Common myeloid progenitor, CD34-positive (primary cell): ENCODE results near the gene KYAT1. TPM values are rescaled to one million over a fixed set of nuclear protein-coding genes. Genes with fewer than 3 reads are reported as not detected.

Source experiments
- CTCF ChIA-PET: fragments of 350-600 bp; sonication (Branson Sonifier 250); formaldehyde crosslinking; loops from one replicate; lab custom pipeline; 2021; ENCODE audit warnings: antibody characterized with exemption; lab: Charles Lee
- POLR2A ChIA-PET: fragments of 350-600 bp; sonication (Branson Sonifier 250); formaldehyde crosslinking; loops from one replicate; lab custom pipeline; 2021; ENCODE audit warnings: antibody characterized with exemption; lab: Charles Lee
- DNase-seq, 3 donors: peaks; one replicate each; pipeline versions ENCODE4 v3.0.0 to v3.0.0-alpha.2; 2013
- H3K27ac ChIP-seq, 2 experiments: 1 replicate in 1 of 2; 2 replicates in 1 of 2; pipeline ENCODE4 v1.7.0; 2013; ENCODE audit warnings: inconsistent platforms in 2 of 2, low read length in 2 of 2, mild to moderate bottlenecking in 2 of 2, low read depth in 1 of 2, moderate library complexity in 1 of 2; ENCODE audit not compliant: severe bottlenecking in 2 of 2, insufficient read depth in 1 of 2, poor library complexity in 1 of 2
- H3K27me3 ChIP-seq, 5 experiments: replicated peaks in 2 of 5; 1 replicate in 3 of 5; 2 replicates in 2 of 5; pipeline versions ENCODE4 v1.6.1 to v1.7.0; 2013; ENCODE audit warnings: low read length in 4 of 5, mild to moderate bottlenecking in 2 of 5, moderate library complexity in 2 of 5, inconsistent platforms in 1 of 5; ENCODE audit not compliant: insufficient read depth in 5 of 5, control insufficient read depth in 4 of 5
- H3K36me3 ChIP-seq, 4 experiments: 1 replicate in 2 of 4; 2 replicates in 2 of 4; pipeline versions ENCODE4 v1.6.1 to v1.7.0; 2013; ENCODE audit warnings: low read length in 3 of 4, control low read depth in 1 of 4, mild to moderate bottlenecking in 1 of 4; ENCODE audit not compliant: control insufficient read depth in 4 of 4, insufficient read depth in 4 of 4
- H3K4me1 ChIP-seq, 4 experiments: 1 replicate in 3 of 4; 2 replicates in 1 of 4; pipeline versions ENCODE4 v1.6.1 to v1.7.1; 2013; ENCODE audit warnings: low read length in 3 of 4, mild to moderate bottlenecking in 3 of 4, control low read depth in 1 of 4, inconsistent platforms in 1 of 4, moderate library complexity in 1 of 4; ENCODE audit not compliant: control insufficient read depth in 4 of 4, insufficient read depth in 4 of 4; ENCODE audit errors: control extremely low read depth in 1 of 4
- H3K4me3 ChIP-seq, 7 experiments: 1 replicate in 4 of 7; 2 replicates in 3 of 7; pipeline versions ENCODE4 v1.5.1 to v1.7.0; 2013; ENCODE audit warnings: mild to moderate bottlenecking in 7 of 7, low read length in 6 of 7, moderate library complexity in 6 of 7, inconsistent platforms in 2 of 7, low read depth in 2 of 7, control low read depth in 1 of 7; ENCODE audit not compliant: insufficient read depth in 4 of 7, control insufficient read depth in 1 of 7; ENCODE audit errors: extremely low read depth in 1 of 7
- H3K9me3 ChIP-seq, 5 experiments: 1 replicate in 4 of 5; 2 replicates in 1 of 5; pipeline versions ENCODE4 v1.6.1 to v1.7.1; 2013; ENCODE audit warnings: low read length in 4 of 5, mild to moderate bottlenecking in 2 of 5, inconsistent platforms in 1 of 5, low read depth in 1 of 5, moderate library complexity in 1 of 5; ENCODE audit not compliant: control insufficient read depth in 4 of 5, insufficient read depth in 2 of 5; ENCODE audit errors: control extremely low read depth in 1 of 5
- WGBS: methylation state at CpG from one replicate; pipeline ENCODE4 v1.1.5; 2013; ENCODE audit not compliant: insufficient coverage; 5-methylcytosine and 5-hydroxymethylcytosine counted together
- polyA plus RNA-seq: library from polyadenylated mRNA; unstranded; fragments of 120-200 nt; gene quantifications from one replicate; pipeline ENCODE4 v1.2.1, GENCODE V29; 2013

Gene KYAT1
- polyA plus RNA-seq, result 6.7 TPM

DNA sequence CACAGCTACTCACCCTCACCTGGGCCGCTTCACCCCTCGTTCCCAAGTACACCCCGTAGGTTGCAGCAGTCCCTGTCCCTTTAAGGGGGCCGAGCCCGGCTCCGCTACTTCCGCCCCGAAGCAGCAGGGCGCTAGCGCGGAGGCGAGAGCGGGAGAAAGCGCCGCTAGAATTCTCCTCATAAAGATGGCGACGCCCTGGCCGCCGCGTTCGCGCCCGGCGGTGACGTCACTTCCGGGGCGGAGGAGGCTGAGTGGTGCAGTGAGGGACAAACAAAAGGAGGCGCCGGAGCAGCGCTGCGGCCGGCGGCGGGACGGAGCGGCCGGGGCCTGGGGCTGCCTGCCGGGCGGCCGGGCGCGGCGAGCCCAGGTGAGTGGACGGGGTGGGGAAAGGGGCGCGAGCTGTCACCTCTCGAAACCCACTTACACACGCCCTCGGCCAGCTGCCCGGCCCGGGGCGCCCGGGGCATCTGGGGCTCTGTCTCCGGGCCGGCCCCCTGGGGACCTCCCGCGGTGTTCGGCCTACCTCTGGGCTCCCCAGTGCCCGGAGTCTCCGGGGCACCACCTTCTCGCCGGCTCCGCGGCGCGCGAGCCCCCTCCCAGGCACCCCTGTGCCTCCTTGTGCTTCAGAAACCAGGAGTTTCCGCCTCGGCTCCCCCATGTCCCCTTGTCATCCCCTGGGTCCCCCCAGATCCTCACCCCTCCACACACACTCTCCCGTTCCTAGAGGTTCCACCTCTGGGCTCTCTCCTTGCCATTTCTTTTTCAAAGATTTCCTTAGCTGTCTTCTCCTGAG, at the start of gene KYAT1, which contains the start of gene LRRC8A:
Gene KYAT1 (minus strand): TSS at position 67 of the 793 bp plus-strand sequence. CDS start 36,545 bp downstream, outside the sequence.
Gene LRRC8A (plus strand): TSS at position 250 of the 793 bp plus-strand sequence. CDS start 25,032 bp downstream, outside the sequence.
- peak within 1 kb of the TSS; percentile 77 to 94 for H3K27ac ChIP-seq
- no peaks in the 10 kb centered on the region for H3K9me3 ChIP-seq
- H3K4me1 ChIP-seq, result peaks cover 0 to 31% (median 21%) of the 10 kb centered on the region in 4 experiments
- DNase-seq, result peak; percentile 96 to 98 (median 98)
- CTCF ChIA-PET, result interaction anchor here (1.0 to 7.6 kb wide), 6 partner anchors 18 to 66 kb away, joined by 3 to 90 read pairs (median 3); partner anchors contain the start of gene PHYHD1
- no peaks in the 10 kb centered on the region for H3K27me3 ChIP-seq
- peak within 1 kb of the TSS; percentile 86 to 99 (median 94) for H3K4me3 ChIP-seq
- WGBS, result 0% methylated on average over 34 of the region's 70 CpGs
- POLR2A ChIA-PET, result interaction anchor here (0.6 to 1.1 kb wide), 2 partner anchors 11 to 189 kb away, joined by 3 read pairs; no protein-coding TSS in a partner anchor
- peaks cover 3 to 23% (median 12%) of the 10 kb centered on the region in 4 experiments for H3K36me3 ChIP-seq

DNA sequence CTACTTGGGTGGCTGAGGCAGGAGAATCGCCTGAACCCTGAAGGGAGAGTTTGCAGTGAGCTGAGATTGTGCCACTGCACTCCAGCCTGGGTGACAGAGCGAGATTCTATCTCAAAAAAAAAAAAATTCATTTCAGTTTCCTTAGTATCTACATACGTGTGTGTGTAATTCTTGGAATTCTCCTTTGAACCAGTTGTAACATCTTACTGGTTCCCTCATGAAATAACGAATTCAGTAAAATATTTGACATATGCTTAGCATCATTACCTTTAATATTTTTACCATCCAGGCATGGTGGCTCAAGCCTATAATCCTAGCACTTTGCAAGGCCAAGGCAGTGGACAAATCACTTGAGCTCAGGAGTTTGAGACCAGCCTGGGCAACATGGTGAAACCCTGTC, 47.8 kb upstream of the KYAT1 start:
- Histone ChIP-seq H3K27me3 (no peaks in the 10 kb centered on the region), H3K9me3 (no peaks in the 10 kb centered on the region), H3K27ac (no peak overlapping the region), H3K4me3 (no peak overlapping the region), H3K36me3 (no peaks in the 10 kb centered on the region), H3K4me1 (no peaks in the 10 kb centered on the region)
- DNase-seq, result no peak
- ChIA-PET POLR2A (no interaction called here), CTCF (interaction anchor here (0.7 to 7.7 kb wide), 10 partner anchors 8 to 291 kb away, joined by 3 to 107 read pairs (median 4); partner anchors contain the start of genes KYAT1 and LRRC8A)
- WGBS, result 89% methylated on average over 3 of the region's 4 CpGs

DNA sequence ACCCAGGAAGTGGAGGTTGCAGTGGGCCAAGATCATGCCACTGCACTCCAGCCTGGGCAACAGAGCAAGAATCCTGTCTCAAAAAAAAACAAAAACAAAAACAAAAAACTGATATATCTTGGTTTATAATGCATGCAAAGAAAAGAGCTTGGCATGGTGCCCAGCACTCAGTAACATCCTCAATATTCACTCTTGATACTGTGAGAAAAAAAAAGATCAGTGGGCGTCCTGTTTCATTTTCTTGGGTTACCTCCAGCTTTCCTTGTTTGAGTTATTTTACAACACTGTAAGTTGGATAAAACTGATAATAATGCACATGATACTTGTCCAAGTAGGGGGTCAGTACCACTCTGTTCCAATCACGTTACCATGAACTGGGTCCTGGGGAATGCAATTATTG, 46.9 kb upstream of the KYAT1 start:
- Histone ChIP-seq H3K4me3 (no peak overlapping the region), H3K9me3 (no peaks in the 10 kb centered on the region), H3K27ac (no peak overlapping the region), H3K36me3 (no peaks in the 10 kb centered on the region), H3K27me3 (no peaks in the 10 kb centered on the region), H3K4me1 (no peaks in the 10 kb centered on the region)
- POLR2A ChIA-PET, result no interaction called here
- 90% methylated on average over 1 of the region's 2 CpGs for WGBS
- CTCF ChIA-PET, result interaction anchor here (0.8 to 7.7 kb wide), 23 partner anchors 9 to 290 kb away, joined by 3 to 107 read pairs (median 5); partner anchors contain the start of genes KYAT1 and LRRC8A
- DNase-seq, result no peak

DNA sequence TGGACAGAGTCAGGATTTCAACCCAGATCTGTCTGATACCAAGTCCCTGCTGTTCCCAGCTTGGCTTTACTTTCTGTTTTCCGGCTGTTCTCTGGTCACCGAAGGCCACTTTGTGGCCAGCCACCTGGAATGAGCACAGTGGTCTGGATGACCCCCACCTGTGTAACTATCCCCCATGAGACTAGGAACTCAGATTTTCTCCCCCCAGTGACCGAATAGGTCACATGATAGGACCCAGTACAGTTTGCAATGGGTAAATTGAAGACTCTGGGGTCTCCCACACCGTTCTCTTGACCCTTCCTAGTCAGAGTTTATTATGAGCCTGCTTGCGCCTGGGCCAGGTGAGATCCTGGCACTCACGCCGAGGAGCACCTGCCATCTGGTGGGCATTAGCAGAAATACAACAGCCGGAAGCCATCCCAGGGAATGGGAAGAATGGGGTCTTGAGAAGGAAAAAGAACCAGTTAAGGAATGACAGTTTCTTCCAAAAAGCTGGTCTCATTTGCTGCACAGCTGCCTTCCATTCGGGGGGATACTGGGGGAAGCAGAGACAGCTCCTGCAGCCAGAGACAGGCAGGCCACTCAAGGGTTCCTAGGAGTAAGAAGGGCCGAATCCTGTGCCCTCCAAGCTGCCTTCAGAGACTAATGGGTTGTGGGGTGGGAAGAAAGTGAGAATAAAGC, 46.1 kb upstream of the KYAT1 start:
- CTCF ChIA-PET, result interaction anchor here (0.6 to 7.7 kb wide), 23 partner anchors 10 to 282 kb away, joined by 3 to 107 read pairs (median 5); partner anchors contain the start of genes KYAT1 and LRRC8A
- no peak overlapping the region for H3K27ac ChIP-seq
- 43% methylated on average over 3 of the region's 10 CpGs for WGBS
- H3K36me3 ChIP-seq, result no peaks in the 10 kb centered on the region
- H3K4me1 ChIP-seq, result peaks cover 0 to 4% (median 0%) of the 10 kb centered on the region in 4 experiments
- POLR2A ChIA-PET, result no interaction called here
- H3K27me3 ChIP-seq, result no peaks in the 10 kb centered on the region
- no peaks in the 10 kb centered on the region for H3K9me3 ChIP-seq
- DNase-seq, result peak in 2 of 3 donors; percentile 14 to 38
- no peak overlapping the region for H3K4me3 ChIP-seq

DNA sequence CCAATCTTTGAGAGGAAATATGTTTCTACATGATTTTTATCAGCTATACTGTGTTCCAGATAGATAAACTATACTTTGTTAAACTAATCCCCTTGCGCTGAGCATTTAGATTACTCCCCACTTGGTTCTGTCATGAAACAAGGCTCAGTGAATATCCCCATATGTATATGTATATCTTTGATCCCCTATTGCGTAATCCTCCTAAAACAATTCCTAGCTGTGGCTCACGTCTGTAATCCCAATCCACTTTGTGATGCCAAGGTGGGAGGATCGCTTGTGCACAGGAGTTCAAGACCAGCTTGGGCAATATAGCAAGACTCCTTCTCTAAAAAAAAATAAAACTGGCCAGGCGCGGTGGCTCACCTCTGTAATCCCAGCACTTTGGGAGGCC, 41.7 kb upstream of the KYAT1 start:
- H3K36me3 ChIP-seq, result peaks cover 0 to 7% (median 3%) of the 10 kb centered on the region in 4 experiments
- peaks cover 0 to 9% (median 1%) of the 10 kb centered on the region in 4 experiments for H3K4me1 ChIP-seq
- no peak for DNase-seq
- H3K9me3 ChIP-seq, result no peaks in the 10 kb centered on the region
- POLR2A ChIA-PET, result no interaction called here
- 100% methylated on average over 2 of the region's 6 CpGs for WGBS
- H3K4me3 ChIP-seq, result no peak overlapping the region
- CTCF ChIA-PET, result interaction anchor here (1.1 to 7.7 kb wide), 7 partner anchors 11 to 72 kb away, joined by 3 to 107 read pairs (median 8); partner anchors contain the start of genes KYAT1 and LRRC8A
- H3K27ac ChIP-seq, result no peak overlapping the region
- H3K27me3 ChIP-seq, result no peaks in the 10 kb centered on the region

DNA sequence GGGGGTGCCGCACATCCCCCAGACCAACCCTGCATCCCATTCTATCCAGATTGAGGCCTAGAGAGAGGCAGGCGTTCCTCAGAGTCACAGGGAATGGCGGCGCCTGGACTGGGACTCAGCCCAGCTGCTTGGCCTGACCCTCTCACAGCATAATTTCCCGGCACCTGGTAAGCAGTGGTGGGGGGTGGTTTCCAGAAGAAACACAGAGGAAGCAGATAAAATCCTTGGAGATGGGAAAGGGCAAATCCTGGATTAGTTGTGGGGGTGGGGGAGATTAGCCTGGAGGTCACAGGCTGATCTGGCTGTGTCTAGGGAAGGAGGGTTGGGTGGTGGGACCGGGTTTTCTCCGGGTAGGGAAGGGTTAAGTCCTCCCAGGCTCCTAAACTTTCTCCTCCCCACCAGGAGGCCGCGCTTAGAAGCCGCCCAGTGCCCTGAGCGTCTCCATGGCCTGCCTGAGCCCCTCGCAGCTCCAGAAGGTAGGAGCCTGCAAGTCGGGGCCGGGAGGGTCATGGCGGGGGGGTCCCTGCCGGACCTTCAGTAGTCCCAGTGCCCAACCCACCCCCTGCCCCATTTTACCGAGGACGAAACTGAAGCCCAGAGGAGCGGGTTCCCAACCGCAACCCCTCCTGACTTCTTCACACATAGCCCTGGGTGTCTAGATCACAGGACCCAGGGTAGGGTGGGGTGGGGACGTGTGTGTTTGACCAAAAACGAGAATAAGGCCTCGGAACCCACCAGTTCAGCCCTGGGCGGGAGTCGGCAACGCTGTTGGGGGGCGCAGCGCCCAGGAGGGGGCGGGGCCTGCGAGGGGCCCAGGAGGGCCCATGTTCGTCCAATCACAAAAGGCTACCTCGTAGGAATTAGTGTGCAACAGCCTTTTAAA, 40.4 kb upstream of the KYAT1 start:
- under 1% methylated on average over 21 of the region's 32 CpGs for WGBS

More for the DNA sequence above, 40.4 kb upstream of the KYAT1 start:
- Histone ChIP-seq H3K27me3 (no peaks in the 10 kb centered on the region), H3K4me3 (peak overlapping the region in 6 of 7 experiments; percentile 28 to 81 (median 63)), H3K36me3 (peaks cover 2 to 17% (median 13%) of the 10 kb centered on the region in 4 experiments), H3K9me3 (no peaks in the 10 kb centered on the region), H3K4me1 (peaks cover 0 to 9% (median 1%) of the 10 kb centered on the region in 4 experiments), H3K27ac (no peak overlapping the region)
- ChIA-PET POLR2A (interaction anchor here (0.6 kb wide), 1 partner anchor 12 kb away, joined by 3 read pairs; no protein-coding TSS in a partner anchor), CTCF (interaction anchor here (0.7 to 7.7 kb wide), 9 partner anchors 9 to 57 kb away, joined by 3 to 90 read pairs (median 5); partner anchors contain the start of genes KYAT1 and LRRC8A)
- peak; percentile 36 to 80 (median 77) for DNase-seq
